ENCODE measurements around the gene MAG. TPM values are rescaled to one million over a fixed set of nuclear protein-coding genes. Genes with fewer than 3 reads are reported as not detected.

The MAG gene
- total RNA-seq, 1 donor, result not detected

DNA sequence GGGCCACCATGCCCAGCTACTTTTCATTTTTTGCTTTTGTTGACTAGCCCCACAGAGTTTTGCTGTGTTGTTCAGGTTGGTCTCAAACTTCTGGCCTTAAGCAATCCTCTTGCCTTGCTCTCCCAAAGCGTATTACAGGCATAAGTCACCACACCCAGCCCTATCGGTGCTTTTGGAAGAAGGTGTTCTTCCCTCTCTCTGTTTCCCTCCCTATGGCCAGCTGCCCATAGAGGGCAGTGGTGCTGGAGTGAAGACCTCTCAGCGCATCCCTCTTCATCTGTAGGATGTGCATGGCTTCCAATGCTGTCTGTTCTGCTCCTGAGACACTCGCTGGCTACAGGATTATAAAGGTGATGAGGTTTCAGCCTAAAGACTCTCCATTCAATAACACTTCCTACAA lies 35.7 kb downstream of the MAG start:
- TF ChIP-seq CTCF (IDR thresholded peaks at IDR 0.05; ENCODE audit: insufficient read depth, low read length), result no peak
- no peak for DNase-seq (ENCODE audit: low read depth)
- H3K4me3 ChIP-seq (ENCODE audit: low read depth, low read length), result no peak overlapping the region

GRCh38 chr19:35328851-35329285 lies 36.9 kb downstream of the MAG start, which contains the start of gene CD22:
CD22 (plus strand) TSS chr19:35329187; CDS start chr19:35332041, 2,854 bp downstream.
- H3K4me3 ChIP-seq (ENCODE audit: low read depth, low read length), result no peak within 1 kb of the TSS
- TF ChIP-seq CTCF (IDR thresholded peaks at IDR 0.05; ENCODE audit: insufficient read depth, low read length), result no peak
- no peak for DNase-seq (ENCODE audit: low read depth)

GRCh38 chr19:35329323-35329722 lies 37.4 kb downstream of the MAG start:
- no peak overlapping the region for H3K4me3 ChIP-seq (ENCODE audit: low read depth, low read length)
- DNase-seq (ENCODE audit: low read depth), result no peak
- TF ChIP-seq CTCF (IDR thresholded peaks at IDR 0.05; ENCODE audit: insufficient read depth, low read length), result no peak

DNA sequence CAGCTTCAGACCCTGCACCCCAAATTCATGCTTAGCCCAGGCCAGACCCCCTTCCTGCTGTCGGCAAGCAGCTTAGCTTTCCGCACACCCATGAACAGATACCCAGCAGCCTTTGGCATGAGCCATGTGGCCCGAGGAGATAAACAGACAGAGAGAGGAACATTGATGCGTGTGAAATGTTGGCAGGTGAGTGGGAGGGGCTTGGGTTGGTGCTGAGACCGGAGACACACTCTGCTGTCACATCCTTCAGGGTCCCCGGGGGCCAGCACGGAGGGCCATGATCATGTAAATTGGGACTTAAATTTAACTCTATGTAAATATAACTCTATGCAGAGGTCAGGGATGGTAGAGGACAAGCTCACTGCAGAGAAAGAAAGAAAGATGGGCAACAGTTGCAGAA lies 38.5 kb downstream of the MAG start:
- DNase-seq (ENCODE audit: low read depth), result no peak
- TF ChIP-seq CTCF (IDR thresholded peaks at IDR 0.05; ENCODE audit: insufficient read depth, low read length), result no peak
- no peak overlapping the region for H3K4me3 ChIP-seq (ENCODE audit: low read depth, low read length)

DNA sequence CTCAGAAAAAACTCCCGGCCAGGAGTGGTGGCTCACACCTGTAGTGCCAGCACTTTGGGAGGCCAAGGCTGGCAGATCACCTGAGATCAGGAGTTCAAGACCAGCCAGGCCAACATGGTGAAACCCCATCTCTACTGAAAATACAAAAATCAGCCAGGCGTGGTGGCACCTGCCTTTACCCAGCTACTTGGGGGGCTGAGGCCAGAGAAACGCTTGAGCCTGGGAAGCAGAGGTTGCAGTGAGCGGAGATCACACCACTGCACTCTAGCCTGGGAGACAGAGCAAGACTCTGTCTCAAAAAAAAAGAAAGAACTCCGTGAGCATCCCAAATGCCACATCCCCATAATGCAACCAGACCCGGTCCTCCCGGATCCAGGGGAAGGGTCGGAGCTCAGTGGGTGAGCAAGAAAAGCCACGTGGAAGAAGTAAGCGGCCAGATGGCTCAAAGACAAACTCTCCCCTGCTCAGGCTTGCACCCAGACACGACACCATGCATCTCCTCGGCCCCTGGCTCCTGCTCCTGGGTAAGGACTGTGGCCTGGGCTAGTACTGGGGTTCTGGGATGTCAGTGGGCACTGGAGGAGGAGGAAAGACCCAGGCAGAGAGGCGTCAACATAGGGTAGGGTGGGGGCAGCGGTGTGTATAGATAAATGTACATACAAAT lies 39.7 kb downstream of the MAG start:
- no peak overlapping the region for H3K4me3 ChIP-seq (ENCODE audit: low read depth, low read length)
- no peak for TF ChIP-seq CTCF (IDR thresholded peaks at IDR 0.05; ENCODE audit: insufficient read depth, low read length)
- no peak for DNase-seq (ENCODE audit: low read depth)

DNA sequence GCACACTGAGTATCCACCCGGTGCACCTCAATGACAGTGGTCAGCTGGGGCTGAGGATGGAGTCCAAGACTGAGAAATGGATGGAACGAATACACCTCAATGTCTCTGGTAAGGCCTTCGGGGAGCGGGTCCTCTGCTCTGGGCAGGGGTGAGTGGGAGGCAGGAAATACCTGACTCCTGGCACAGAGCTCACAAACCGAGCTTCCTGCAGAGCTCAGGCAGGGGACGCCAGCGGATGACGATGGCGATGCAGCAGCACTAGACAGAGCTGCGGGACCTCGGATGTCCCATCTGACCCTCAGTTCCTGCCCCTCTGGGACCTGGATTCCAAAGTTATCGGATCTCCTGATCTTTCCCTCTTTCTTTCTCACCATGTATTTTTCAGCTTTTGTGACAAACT lies 40.9 kb downstream of the MAG start:
- DNase-seq (ENCODE audit: low read depth), result no peak
- TF ChIP-seq CTCF (IDR thresholded peaks at IDR 0.05; ENCODE audit: insufficient read depth, low read length), result no peak
- no peak overlapping the region for H3K4me3 ChIP-seq (ENCODE audit: low read depth, low read length)
